ENCODE results near the gene TBX15. TPM values are rescaled to one million over a fixed set of nuclear protein-coding genes. Genes with fewer than 3 reads are reported as not detected.

Gene TBX15
- total RNA-seq, 1 donor from 2014 or later, result 2.9 TPM

- no peak overlapping the region for H3K27ac ChIP-seq
- H3F3A ChIP-seq (ENCODE audit: low read depth), result no peaks in the 10 kb centered on the region
- H3K4me3 ChIP-seq, result no peak overlapping the region
- no peak overlapping the region for H3K9ac ChIP-seq
- H3K9me3 ChIP-seq (ENCODE audit: low read depth), result no peaks in the 10 kb centered on the region
- no peaks in the 10 kb centered on the region for H4K20me1 ChIP-seq (ENCODE audit: low read depth)
- Mint-ChIP-seq H3K36me3 (no peaks in the 10 kb centered on the region), H3K4me3 (no peak overlapping the region), H3K27ac (no peak overlapping the region), H3K4me1 (no peaks in the 10 kb centered on the region), H3K9me3 (no peaks in the 10 kb centered on the region), H3K27me3 (ENCODE audit: insufficient read depth, low read depth) (peaks cover 3% of the 10 kb centered on the region)
- H3K4me1 ChIP-seq, result no peaks in the 10 kb centered on the region
- H2AFZ ChIP-seq (replicated peaks), result no peak overlapping the region
- no peaks in the 10 kb centered on the region for H3K79me2 ChIP-seq (ENCODE audit: low read depth)
- H3K27me3 ChIP-seq, result no peaks in the 10 kb centered on the region
- TF ChIP-seq EZH2 (IDR thresholded peaks at IDR 0.05), result no peak
- TF ChIP-seq CTCF (IDR thresholded peaks at IDR 0.05), result no peak
- TF ChIP-seq EZH2phosphoT487 (IDR thresholded peaks at IDR 0.05), result no peak
- no peak overlapping the region for H3K4me2 ChIP-seq
- DNase-seq (ENCODE audit: low spot score), result no peak
- H3K36me3 ChIP-seq, result no peaks in the 10 kb centered on the region
Observed at GRCh38 chr1:118900643-118901440, 87.3 kb downstream of the TBX15 start.

- Histone ChIP-seq H4K20me1 (ENCODE audit: low read depth) (no peaks in the 10 kb centered on the region), H2AFZ (replicated peaks) (no peak overlapping the region), H3K79me2 (ENCODE audit: low read depth) (no peaks in the 10 kb centered on the region), H3K4me3 (no peak overlapping the region), H3K9ac (no peak overlapping the region), H3K9me3 (ENCODE audit: low read depth) (no peaks in the 10 kb centered on the region), H3K27ac (no peak overlapping the region), H3F3A (ENCODE audit: low read depth) (no peaks in the 10 kb centered on the region), H3K27me3 (no peaks in the 10 kb centered on the region), H3K36me3 (no peaks in the 10 kb centered on the region), H3K4me1 (no peaks in the 10 kb centered on the region), H3K4me2 (no peak overlapping the region)
- Mint-ChIP-seq H3K4me3 (no peak overlapping the region), H3K27ac (no peak overlapping the region), H3K27me3 (ENCODE audit: insufficient read depth, low read depth) (peaks cover 3% of the 10 kb centered on the region), H3K4me1 (no peaks in the 10 kb centered on the region), H3K9me3 (no peaks in the 10 kb centered on the region), H3K36me3 (no peaks in the 10 kb centered on the region)
- no peak for DNase-seq (ENCODE audit: low spot score)
- TF ChIP-seq EZH2 (IDR thresholded peaks at IDR 0.05) (no peak), CTCF (IDR thresholded peaks at IDR 0.05) (no peak), EZH2phosphoT487 (IDR thresholded peaks at IDR 0.05) (no peak)
Observed at GRCh38 chr1:118899340-118899739, 88.8 kb downstream of the TBX15 start.

GRCh38 chr1:118898712-118899111 lies 89.4 kb downstream of the TBX15 start:
- no peaks in the 10 kb centered on the region for H3K79me2 ChIP-seq (ENCODE audit: low read depth)
- no peaks in the 10 kb centered on the region for H3K4me1 Mint-ChIP-seq
- no peak for DNase-seq (ENCODE audit: low spot score)

More at GRCh38 chr1:118898712-118899111, 89.4 kb downstream of the TBX15 start:
- H3K27ac Mint-ChIP-seq, result no peak overlapping the region
- H4K20me1 ChIP-seq (ENCODE audit: low read depth), result no peaks in the 10 kb centered on the region
- no peak overlapping the region for H3K4me3 Mint-ChIP-seq
- no peak overlapping the region for H3K4me2 ChIP-seq
- H3K4me3 ChIP-seq, result no peak overlapping the region
- TF ChIP-seq CTCF (IDR thresholded peaks at IDR 0.05), result no peak
- no peak for TF ChIP-seq EZH2phosphoT487 (IDR thresholded peaks at IDR 0.05)
- TF ChIP-seq EZH2 (IDR thresholded peaks at IDR 0.05), result no peak
- no peaks in the 10 kb centered on the region for H3K9me3 Mint-ChIP-seq
- no peaks in the 10 kb centered on the region for H3K36me3 ChIP-seq
- H3K4me1 ChIP-seq, result no peaks in the 10 kb centered on the region
- no peaks in the 10 kb centered on the region for H3F3A ChIP-seq (ENCODE audit: low read depth)
- H3K36me3 Mint-ChIP-seq, result no peaks in the 10 kb centered on the region
- H3K27ac ChIP-seq, result no peak overlapping the region
- H3K27me3 ChIP-seq, result no peaks in the 10 kb centered on the region
- no peaks in the 10 kb centered on the region for H3K9me3 ChIP-seq (ENCODE audit: low read depth)
- no peak overlapping the region for H2AFZ ChIP-seq (replicated peaks)
- H3K27me3 Mint-ChIP-seq (ENCODE audit: insufficient read depth, low read depth), result peaks cover 3% of the 10 kb centered on the region
- no peak overlapping the region for H3K9ac ChIP-seq
